ENCODE data around the gene PRKCA. TPM values are rescaled to one million over a fixed set of nuclear protein-coding genes. Genes with fewer than 3 reads are reported as not detected.
A peak's percentile ranks its signal among the peaks of the same experiment; 100 is the strongest.

The PRKCA gene
- total RNA-seq, 4 donors from 2014 or later: 9.6 to 15.5 (median 11.1) TPM

GRCh38 chr17:66858226-66859083, 556.0 kb downstream of the PRKCA start:
- H3K4me3 ChIP-seq (ENCODE audit: low read depth, poor library complexity, severe bottlenecking): no peak overlapping the region
- intact Hi-C loops (cut with DNase I; ENCODE audit: low total_unique reads): no loop called here
- WGBS, 2 donors: 83 to 85% methylated on average over 12 of the region's 12 CpGs
- peak in 1 of 2 donors; percentile 64 for DNase-seq (ENCODE audit: low spot score in 2 of 2)
- no peak for TF ChIP-seq CTCF (IDR thresholded peaks at IDR 0.05)
- no peak for TF ChIP-seq POLR2A (IDR thresholded peaks at IDR 0.05)

GRCh38 chr17:66859353-66859752, 556.9 kb downstream of the PRKCA start:
- TF ChIP-seq POLR2A (IDR thresholded peaks at IDR 0.05) (no peak), CTCF (IDR thresholded peaks at IDR 0.05) (no peak)
- WGBS, 2 donors: 59 to 63% methylated on average over 8 of the region's 8 CpGs

GRCh38 chr17:66860204-66860603, 557.8 kb downstream of the PRKCA start:
- H3K4me3 ChIP-seq (ENCODE audit: low read depth, poor library complexity, severe bottlenecking): no peak overlapping the region
- WGBS, 2 donors: 64 to 70% methylated on average over 3 of the region's 3 CpGs
- intact Hi-C loops (cut with DNase I; ENCODE audit: low total_unique reads): no loop called here
- DNase-seq (ENCODE audit: low spot score in 2 of 2): no peak
- TF ChIP-seq POLR2A (IDR thresholded peaks at IDR 0.05): no peak
- no peak for TF ChIP-seq CTCF (IDR thresholded peaks at IDR 0.05)

More at GRCh38 chr17:66859353-66859752, 556.9 kb downstream of the PRKCA start:
- no peak overlapping the region for H3K4me3 ChIP-seq (ENCODE audit: low read depth, poor library complexity, severe bottlenecking)
- intact Hi-C loops (cut with DNase I; ENCODE audit: low total_unique reads): no loop called here
- peak in 1 of 2 donors; percentile 48 for DNase-seq (ENCODE audit: low spot score in 2 of 2)

MicroRNAs within 50 kb of the gene (microRNA counts, 767-probe panel; counts per million panel counts)
- 0 to 358 counts per million in 2 donors for microRNA hsa-miR-634

Small RNAs within 50 kb of the gene (microRNA-seq; reads per million reads assigned to microRNA genes)
- 0 reads per million in 2 donors for gene MIR634 (ENCODE audit: borderline number of aligned reads in 1 of 2, borderline replicate concordance in 2 of 2)

Other genes with a start within 250 kb of the PRKCA start
- gene CEP112, start 110.5 kb upstream of the PRKCA start, total RNA-seq: 1 to 10 TPM; 1.6 to 7.6 (median 3.6) TPM
- not detected for gene APOH, start 73.2 kb upstream of the PRKCA start, total RNA-seq